NCI-H69 (cell line): ENCODE results near the gene ANKRD22.
"Not testable (repeated sequence)": the region's sequence is repeated elsewhere in the genome, so short reads cannot be mapped to it uniquely, and the experiment has no call there.

Experiments used
- DNase-seq: peaks from one replicate; lab custom pipeline; 2025; lab: John Stamatoyannopoulos, UW

ANKRD22 gene

GRCh38 chr10:88877298-88877697 lies 25.7 kb upstream of the ANKRD22 start:
- peak; percentile 37 for DNase-seq

DNA sequence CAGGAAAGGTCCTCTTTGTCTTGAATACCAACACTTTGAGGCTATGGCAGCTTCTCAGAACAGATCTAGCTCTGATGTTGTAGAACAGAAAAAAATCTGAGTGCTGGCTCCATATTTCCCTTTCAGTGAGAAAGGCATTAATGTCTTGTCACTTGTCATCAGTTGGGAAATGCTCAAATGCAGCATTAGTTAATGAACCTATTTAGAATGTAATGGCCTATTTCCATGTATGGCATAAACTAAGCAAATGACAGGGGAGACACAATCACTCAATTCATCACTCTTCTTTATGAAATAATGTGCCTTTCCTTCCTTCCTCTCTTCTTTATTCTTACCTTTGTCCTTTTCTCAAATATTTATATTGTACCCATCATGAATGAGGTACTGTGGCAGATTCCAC lies 23.4 kb upstream of the ANKRD22 start:
- DNase-seq: no peak

GRCh38 chr10:88874281-88874680 lies 22.6 kb upstream of the ANKRD22 start:
- no peak for DNase-seq

GRCh38 chr10:88873757-88874156 lies 22.1 kb upstream of the ANKRD22 start:
- no peak for DNase-seq

DNA sequence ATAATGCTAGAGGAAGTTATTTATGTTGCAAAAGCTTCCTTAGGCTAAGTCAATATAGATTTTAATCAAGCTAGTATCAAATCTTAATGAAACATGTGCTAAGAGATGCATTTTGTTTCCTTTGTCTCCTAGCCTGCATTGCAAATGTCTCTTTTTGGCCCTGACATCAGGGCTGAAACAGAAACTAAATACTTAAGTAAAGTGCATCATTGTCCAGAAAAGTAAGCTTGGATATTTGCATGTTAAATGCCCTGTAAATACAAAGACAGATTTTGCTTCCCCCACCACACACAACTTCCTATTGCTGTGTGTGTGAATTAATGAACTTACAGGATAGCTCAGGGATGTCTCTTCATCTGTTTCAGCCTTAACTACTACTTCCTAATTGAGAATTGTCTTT lies 18.4 kb upstream of the ANKRD22 start:
- no peak for DNase-seq

- DNase-seq: no peak
Measured at GRCh38 chr10:88866454-88866853, 14.8 kb upstream of the ANKRD22 start.

DNA sequence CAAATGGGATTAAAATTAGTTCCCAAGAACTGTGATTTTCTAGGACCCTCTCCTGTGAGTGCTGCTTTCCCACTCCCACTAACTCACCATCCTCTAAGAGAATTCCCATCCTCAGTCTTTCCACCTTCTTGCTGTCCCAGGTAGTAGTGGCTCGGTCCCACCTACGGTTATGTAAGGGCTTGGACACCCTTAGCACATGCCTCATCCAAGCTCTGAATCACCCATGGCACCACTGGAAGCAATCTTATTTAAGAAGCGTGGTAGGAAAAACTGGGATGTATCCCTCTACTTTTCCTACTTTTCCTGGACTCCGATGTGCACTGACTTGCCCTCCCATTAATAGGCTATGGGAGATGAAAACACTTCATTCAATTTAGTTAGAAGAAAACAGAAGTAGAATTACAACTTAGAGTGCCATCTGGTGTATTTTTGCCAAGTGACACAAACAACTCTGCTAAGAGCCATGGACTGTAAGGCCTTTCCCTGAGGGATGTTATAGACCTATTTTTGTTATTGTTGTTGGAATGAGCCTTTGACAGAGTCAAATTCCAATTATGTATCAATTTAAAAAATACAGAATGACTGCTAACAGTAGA lies 13.7 kb upstream of the ANKRD22 start:
- no peak for DNase-seq

DNA sequence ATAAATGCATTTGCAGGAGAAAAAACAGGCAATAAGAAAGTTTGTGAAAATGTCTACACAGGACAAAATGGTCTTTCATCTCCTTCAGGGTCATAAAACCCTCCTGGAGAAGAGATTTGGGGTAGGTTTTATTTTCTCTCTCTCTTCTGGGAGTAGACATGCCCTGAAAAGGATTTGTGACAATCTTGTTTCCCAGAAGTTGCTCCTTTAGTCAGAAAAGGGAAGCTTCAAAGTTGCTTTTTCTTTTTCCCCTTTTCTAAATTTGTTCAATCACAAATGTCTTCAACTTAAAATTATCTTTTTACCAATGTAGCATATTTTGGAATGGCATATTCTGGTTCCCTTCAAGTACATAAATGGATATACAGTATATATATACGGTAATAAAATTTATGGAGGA lies 9.4 kb upstream of the ANKRD22 start:
- DNase-seq: no peak

DNA sequence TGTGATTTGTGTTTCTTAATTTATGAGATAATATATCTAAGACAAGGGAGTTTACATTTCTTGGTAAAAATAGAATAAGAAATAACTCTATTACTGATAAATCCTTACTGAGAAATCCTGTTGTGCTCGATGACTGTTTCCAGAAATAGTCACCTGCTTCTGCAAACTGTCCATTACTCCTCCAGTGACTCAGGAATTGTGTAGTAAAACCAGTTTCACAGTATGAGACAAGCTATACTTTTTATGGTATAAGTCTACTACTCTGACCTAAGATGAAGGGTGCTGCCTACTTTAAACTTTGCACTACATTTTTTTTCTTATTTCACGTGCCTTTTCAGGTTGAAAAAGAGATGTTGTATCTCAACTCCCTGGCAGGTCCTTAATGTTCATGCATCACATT lies 6.8 kb upstream of the ANKRD22 start:
- DNase-seq: no peak

DNA sequence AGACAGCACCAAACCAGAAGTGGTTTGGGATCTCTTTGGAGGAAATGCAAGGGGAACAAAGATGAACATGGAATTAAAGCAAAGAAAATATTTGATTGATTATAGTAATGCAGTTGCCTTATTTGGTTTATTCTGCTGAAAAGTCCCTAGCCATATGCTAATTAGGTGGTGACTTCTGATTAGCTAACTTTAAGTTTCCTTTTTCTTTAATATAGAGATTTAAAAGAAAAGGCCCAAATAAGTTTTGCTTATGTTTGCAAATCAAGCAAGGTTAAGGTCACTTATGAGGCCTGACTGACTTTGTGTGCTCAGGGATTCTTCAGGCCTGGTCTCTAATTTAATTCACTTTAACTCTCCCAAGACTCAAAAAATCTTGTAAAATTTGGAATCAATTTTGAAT lies 6.2 kb upstream of the ANKRD22 start:
- DNase-seq: no peak

DNA sequence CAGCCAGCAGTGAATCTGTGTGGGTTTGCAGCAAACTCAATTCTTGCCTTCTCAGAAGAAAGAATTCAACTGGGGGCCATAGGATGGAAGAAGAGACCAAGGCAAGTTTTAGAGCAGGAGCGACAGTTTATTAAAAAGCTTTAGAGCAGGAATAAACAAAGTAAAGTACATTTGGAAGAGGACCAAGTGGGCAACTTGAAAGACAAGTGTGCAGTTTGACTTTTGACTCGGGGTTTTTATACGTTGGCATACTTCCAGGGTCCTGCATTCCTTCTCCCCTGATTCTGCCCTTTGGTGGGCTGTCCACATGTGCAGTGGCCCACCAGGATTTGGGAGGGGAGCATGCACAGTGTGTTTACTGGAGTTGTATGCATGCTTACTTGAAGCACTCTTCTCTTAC lies 3.0 kb upstream of the ANKRD22 start:
- DNase-seq: no peak

DNA sequence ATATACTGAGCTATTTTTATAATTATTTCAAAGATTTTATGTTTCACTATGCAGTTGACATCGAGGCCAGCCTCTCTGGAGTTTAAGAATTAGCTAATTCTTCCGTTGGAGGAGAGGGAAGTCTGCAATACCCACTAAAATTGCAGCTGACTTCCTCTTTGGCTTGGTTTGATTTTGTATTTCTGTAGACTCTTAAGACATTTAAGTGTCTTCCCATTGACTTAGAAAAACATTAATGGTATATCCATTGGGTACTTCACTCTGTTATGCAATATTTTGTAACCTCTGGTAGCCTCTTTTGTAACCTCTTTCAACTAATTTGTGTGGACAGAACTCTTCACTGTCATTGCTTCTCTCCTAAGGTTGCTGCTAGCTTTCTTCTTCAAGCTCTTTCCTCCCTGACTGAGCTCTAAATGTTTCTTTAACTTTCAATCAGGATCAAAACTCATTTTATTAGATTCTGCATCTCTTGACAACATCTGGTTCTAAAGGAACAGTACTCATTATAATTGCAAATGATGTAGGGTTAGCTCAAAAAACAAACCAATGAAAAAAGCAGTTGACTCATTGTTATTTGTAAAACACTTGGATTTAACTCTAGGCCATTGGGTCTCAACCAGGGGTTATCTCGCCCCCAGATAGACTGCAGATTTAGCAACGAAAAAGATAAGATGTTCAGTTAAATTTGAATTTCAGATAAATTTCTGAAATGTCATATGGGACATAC lies 1.7 kb upstream of the ANKRD22 start:
- no peak for DNase-seq

- no peak for DNase-seq
Measured at GRCh38 chr10:88852327-88852726, 683 bp upstream of the ANKRD22 start.

DNA sequence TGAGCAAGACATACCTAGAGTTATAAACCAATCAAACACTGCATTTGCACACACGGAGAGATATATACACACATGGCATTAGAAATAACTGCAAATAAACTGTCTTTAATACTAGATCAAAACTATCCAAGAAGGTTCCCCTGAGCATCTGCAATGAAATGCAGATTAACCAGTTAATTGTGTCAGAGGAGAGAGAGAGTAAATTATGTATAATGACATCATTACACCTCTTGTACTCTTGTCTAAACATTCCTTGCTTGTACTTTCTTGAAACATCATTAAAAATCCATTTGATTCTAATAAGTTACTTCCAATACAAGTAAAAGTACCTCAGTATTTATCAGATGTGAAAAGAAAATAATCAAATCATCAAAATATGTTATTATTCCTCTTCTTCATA lies 932 bp downstream of the ANKRD22 start:
- DNase-seq: no peak

DNA sequence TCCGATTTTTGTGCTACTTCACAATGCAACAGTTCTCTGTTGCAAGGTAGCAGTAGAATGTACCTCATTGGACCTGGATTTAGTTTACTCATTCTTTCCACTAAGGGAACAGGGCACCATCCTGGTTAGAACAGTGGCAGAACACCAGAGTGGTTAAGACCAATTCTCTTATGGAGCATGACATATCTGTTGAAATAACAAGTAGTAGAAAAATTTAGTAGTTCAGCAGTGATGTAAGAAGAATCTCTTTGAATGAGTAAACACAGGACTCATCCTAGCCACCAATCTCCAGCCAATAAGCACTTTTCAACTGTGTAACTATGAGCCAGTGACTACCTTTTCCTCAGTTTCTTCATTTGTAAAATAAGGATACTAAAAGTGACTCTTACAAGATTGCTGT lies 2.4 kb downstream of the ANKRD22 start:
- DNase-seq: no peak

GRCh38 chr10:88848499-88848898 lies 3.1 kb downstream of the ANKRD22 start:
- DNase-seq: peak; percentile 5

GRCh38 chr10:88843171-88843570 lies 8.5 kb downstream of the ANKRD22 start:
- DNase-seq: no peak

DNA sequence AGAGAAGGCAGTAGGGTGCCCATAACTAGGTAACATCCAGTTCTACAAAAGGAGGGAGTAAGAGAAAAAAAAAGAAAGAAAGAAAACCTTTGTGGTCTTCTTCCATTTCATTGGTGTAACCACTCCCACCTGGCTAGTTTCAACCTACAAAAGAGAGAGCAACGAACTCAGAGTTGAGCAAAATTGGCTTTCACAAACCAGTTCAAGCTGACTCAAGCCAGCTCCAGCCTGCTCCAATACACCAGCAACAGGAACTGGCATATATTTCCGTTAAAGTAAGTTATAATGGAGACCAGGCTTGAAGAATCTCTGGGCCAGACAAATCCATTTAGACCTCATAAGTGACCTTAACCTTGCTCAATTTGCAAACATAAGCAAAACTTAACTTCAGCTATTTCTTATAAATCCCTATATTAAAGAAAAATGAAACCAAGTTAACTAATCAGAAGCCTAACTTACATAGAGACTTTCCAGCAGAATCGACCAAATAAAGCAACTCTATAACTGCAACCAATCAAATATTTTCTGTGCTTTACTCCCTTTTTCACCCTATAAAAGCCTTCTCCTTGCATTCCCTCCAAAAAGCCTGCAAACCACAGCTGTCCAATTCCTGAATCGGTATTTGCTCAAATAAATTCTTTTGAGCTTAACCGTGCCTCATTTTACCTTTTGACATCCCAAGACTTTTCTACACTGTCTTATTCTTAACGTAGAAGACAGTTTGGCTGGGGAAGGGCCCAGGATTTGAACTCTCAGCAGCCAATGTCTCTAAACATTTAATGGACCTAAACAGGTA lies 10.1 kb downstream of the ANKRD22 start:
- no peak for DNase-seq

DNA sequence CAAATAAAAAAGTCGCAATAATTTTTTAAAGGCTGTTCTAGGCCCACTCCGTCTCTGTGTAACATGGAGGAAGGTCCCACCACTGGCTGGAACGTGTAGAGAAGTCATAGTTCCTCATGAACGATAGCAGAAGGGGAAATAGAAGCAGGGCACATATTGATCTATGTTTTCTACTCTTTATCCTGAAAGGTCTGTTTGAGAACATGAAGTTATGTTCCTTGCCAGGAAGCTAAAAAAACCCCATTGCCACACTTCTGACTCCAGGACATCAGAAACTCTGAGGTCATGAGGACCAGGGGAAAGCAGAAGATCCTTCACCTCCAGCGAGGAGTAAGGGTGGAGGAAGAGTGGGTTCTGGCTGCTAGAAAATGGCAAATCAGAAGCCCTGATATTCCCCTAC lies 10.8 kb downstream of the ANKRD22 start:
- DNase-seq: no peak

DNA sequence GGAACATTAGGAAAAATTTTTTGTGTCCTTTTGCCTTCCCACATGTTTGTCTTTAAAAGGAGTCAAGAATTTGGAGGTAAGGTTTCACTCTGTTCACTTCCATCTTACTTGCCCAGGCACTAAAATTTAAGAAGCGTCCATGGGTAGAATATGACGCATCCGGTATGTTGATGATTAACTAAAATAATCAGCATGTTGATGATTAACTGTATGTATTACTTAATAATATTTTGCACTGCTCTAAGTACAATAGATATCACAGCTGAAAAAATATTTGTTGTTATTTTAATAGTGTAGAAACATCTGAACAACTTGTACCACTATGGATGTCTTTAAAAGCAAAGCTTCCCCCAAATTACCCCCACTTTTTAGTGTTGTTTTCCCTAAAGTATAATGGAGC lies 11.5 kb downstream of the ANKRD22 start:
- no peak for DNase-seq

DNA sequence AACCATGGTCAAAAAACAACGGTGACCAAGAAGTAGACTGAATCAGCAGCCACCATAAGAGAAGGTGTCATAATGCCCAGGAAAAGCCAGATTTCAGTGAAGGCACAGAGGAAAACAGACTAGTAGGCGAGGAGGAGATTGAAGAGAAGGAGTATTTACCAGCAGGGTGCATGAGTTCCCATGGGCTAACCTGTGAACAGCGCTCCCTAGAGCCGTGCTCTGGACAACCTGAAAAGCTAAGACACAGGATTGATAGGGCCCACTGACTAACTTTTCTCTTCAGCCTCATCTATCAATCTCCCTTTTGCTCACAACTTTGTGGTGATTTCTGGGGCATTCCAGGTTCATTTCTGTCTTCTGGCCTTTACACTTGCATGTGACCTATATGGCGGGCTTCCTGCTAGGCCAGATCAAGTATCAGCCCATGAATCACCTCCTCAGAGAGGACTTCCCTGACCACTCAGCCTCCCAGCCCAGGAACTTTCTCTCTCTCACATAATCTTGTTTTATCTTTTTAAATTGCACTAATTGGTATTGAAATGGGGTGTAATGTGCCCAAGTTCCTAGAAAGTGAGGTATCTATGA lies 12.8 kb downstream of the ANKRD22 start:
- DNase-seq: no peak

DNA sequence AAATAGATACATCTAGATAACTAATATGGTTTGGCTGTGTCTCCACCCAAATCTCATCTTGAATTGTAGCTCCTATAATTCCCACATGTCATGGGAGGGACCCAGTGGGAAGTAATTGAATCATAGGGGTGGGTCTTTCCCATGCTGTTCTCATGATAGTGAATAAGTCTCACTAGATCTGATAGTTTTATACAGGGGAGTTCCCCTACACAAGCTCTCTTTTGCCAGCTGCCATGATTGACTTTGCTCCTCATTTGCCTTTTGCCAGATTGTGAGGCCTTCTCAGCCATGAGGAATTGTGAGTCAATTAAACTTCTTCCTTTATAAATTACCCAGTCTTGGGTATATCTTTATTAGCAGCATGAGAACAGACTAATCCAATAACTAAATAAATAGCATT lies 14.0 kb downstream of the ANKRD22 start:
- DNase-seq: not testable (repeated sequence)

DNA sequence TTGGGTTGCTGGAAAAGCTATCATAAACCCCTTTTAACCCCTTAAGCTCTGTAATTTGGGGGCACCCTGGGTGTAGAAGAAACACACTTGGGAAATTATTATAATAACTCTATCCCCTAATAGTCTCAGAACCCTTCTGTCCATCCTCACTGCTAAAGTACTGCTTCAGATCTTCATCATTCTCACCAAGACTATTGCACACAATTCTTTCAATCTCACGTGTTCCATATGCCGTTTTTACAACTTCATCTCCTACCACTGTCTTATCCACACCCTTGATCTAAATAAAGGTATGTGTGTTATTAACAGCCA lies 15.8 kb downstream of the ANKRD22 start:
- no peak for DNase-seq
